CD4-positive, alpha-beta T cell treated with Interleukin-21 for 1 hour (primary cell): Measurements from ENCODE around the gene INSIG2.

Experiments
- DNase-seq: peaks from one replicate; pipeline ENCODE4 v3.0.0-alpha.2; 2020

INSIG2 gene

DNA sequence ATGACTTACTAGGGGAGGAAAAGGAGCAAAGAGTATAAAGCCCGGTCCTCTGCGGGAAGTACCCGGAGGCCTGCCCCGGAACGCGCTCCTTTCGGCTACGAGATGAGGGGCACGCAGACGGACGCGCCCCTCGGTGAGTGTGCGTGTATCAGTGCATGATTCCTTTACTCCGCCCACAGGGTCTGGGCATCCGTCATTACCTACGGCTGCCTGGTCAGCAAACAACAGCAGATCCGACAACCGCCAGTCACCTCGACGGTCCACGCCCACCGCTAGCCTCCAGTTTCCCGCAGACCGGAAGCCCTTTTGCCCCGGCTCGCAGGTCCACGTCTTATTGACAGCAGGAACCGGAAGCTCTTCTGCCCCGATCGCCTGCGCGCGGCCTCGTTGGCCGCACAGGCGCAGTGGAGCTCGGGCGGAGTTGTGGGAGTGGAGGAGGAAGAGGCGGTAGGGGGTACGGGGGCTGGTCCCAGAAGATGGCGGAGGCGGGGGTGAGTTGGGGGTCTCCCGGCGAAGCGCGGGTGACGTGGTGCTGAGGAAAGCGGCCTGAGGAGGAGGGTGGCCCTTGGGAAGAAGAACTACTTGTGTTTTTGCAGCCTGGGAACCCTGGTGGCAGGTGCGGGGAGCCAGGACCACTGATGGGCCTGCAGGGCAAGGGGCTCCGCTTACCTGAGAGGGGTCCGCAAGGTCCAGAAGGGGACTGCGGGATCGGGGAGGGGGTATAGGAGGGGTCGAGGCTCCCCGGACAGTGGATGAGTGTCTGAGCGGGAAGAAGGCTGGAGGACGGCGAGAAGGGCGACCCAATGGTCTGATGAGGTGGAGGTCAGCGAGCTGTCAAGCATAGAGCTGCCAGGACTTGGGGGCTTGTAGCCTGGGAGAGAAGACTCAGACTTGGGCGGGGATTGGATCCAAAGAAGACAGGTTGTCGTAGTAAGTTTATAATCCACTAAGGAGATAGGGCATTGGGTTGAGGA is at the start of gene INSIG2:
TSS of gene INSIG2 (plus strand) at position 421 of the 974 bp plus-strand sequence. CDS start 8,086 bp downstream, outside the sequence.
- DNase-seq = peak; percentile 93

DNA sequence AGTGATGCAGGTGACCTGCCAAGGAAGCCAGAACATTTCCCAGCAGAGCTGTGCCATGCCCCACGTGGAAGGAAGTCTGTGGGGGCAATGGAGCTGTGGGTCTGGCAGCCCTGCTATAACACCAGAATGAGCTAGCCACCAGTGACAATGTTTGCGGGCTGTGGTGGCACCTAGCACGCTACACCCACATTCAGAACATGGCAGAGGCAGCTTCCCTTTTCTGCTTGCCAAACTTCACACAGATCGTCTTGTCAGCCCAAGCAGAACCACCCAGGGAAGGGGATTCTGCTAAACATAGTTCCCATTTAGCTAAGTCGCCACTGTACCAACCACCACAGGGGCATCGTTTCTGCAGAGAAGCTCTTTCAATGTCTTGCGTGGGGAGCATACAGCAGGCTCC is 47.4 kb upstream of the INSIG2 start:
- no peak for DNase-seq

DNA sequence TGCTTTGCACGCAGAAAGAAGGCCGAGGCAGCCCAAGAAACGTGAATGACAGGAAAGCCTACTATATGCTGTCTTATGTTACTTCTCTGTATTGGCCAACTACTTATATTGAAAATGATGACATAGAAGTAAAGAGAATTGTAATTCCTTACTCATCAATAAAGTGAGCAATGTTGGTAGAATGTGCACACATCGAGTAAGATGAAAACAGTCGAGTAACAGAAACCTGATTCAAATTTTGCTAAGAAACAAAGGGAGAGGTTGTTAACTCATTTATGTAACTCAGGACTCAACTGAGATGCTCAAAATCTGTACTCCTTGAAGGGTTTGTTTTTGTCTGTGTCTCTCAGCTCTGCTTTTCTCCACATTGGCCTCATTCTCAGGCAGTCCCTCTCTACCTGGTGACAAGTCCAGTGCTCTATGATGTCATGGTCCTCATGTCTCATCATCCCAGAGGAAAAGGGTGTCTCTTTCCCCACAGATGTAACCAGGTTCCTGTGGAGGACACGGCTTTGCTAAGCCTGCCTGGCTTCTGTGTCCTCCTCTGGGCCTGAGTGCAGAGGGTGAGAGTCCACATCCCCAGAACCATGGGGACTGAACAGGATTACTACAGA is 44.1 kb upstream of the INSIG2 start:
- no peak for DNase-seq

GRCh38 chr2:118044854-118045253 is 43.4 kb upstream of the INSIG2 start:
- DNase-seq = no peak

GRCh38 chr2:118045286-118045685 is 43.0 kb upstream of the INSIG2 start:
- DNase-seq = no peak

GRCh38 chr2:118046634-118047210 is 41.5 kb upstream of the INSIG2 start:
- DNase-seq = peak; percentile 38

- DNase-seq = no peak
Observed at GRCh38 chr2:118047380-118047826, 40.9 kb upstream of the INSIG2 start.

GRCh38 chr2:118048401-118048800 is 39.9 kb upstream of the INSIG2 start:
- DNase-seq = no peak

DNA sequence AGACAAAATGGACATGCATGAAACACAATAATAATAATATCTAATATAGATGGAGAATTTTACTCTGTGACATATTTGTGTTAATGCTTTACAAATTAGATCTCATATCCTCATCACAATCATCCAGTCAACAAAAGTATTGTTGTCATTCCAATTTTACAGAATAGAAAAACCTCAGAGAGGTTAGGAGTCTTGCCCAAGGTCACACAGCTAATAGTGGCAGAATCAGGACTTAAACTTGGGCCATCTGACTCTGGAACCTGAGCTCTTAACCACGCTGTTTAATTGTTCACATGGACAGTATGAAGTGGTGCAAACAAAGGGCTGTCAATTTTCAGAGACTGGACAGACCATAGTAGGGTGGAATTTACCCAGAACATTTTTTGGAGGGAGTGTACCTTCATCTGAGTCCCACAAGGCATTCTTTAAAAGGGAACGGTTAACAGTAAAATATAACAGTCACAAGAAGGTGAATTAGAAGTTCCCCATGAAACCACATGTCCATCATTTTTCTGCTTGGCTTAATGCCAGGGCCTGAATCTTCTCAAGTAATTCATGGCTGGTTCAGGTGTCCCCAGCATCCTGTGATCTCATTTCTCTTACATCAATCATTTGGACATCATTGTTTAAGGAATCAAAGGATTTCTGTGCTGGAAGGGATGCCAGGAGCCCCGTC is 39.0 kb upstream of the INSIG2 start:
- no peak for DNase-seq

- DNase-seq = no peak
Observed at GRCh38 chr2:118049816-118050140, 38.5 kb upstream of the INSIG2 start.

GRCh38 chr2:118050386-118050785 is 37.9 kb upstream of the INSIG2 start:
- no peak for DNase-seq

DNA sequence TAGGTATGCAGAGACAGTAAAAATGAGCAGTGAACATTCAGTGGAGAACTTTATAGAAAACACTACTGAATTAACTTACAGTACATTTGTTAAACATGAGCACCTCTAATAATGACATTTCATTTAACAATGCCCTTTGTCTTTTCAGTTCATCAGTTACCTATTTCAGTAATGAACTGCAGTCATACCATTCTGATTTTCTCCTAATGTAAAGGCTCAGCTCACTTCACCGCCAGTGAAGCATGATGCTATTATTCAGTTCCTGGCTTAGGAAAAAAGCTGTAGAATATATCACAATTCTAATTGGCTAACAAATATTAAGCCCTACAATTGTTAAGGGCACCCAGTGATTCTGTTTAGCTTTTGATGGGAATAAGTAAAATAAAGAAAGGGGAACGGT is 37.3 kb upstream of the INSIG2 start:
- DNase-seq = no peak

DNA sequence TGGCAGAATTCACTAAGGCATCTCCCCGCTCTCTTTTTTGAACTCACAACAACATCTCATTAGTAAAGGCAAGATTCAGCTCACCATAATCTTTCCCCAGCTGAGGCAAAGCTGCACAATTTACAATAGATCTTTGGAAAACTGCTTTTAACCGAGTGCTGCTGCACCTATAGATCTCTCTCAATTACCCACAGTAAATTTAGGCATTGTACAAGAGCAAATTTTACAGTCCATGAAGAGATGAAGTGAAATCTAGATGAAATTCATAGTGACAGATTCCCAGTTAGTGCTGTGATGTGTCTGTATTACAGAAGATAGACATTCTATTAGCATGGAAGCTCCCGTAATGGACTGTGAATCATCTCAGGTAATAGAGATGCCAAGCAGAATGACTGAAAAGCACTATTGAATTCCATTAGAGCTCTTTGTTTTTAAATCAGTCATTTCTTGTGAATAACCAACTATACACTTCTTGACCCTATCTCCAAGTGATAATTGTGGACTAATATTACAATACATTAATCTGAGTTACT is 36.4 kb upstream of the INSIG2 start:
- DNase-seq = no peak

DNA sequence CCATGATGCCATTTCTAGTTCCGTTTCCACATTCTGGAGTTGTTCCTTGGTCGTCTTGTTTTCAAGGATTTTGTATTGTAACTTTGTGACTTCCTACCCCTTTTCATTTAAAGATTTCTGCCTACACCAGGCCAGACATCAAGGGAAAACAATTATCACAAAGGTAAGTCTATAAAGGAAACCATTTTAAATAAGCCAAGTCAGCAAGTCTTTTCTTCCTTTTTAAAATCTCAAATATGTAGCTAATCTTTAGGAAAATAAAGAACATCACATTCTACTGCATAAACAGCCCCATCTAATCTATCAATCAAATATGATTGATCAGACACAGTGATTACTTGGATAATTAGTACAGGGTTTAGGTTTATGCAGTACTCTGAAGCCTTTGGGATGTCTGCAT is 35.8 kb upstream of the INSIG2 start:
- DNase-seq = no peak

- no peak for DNase-seq
Observed at GRCh38 chr2:118053681-118054080, 34.6 kb upstream of the INSIG2 start.

DNA sequence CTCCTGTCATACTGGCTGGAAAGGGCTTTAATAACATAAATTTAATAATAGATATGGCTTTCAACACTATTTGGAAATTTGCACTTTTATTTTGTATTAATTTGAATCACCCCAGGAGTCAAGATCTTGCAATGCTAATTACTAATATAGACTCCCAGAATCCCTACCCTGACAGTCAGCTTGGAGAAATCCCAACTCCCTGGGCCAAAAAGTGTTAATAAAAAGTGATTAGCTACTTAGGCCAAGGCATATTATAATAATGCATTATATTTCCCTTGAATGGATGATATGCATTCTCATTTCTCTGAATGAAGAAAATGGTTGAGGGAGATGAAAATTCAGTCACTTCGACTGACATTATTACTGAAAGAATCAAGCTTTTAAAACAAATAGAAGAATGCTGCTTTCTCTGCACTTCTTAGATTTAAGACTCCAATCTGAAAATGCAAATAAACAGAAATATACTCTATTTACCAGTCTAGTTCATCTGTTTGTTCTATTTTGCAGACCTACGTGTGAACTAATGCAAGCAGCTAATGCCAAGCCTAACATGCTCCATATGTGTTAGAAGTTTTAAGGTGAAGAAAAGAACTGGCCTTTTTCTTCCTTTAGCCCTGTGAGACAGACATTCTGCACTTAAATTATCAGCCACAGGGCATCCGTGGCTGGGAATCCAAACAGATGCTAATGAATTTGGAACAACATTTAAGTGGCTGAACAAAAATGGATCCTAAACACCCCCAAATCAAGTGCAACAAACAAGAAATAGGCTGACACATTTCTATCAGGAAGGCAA is 33.9 kb upstream of the INSIG2 start:
- no peak for DNase-seq

GRCh38 chr2:118055512-118056164 is 32.6 kb upstream of the INSIG2 start:
- DNase-seq = no peak

DNA sequence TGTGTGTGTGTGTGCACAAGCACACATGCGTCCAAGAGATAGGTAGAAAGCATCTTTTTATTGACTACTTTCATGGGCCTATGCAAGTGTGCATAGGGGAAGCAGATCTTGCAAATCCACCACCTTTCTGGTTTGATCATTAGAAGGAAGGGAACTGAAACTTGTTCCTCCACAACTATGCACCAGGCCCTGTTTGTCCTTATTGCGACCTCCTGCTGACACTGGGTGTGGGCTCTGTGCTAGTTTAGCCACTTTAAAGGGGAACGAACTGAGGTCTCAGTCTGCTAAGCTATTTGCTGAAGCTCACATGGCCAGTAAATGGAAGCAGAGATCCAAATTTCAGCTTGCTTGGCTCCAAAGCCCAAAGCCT is 32.1 kb upstream of the INSIG2 start:
- DNase-seq = peak; percentile 2

GRCh38 chr2:118056801-118057200 is 31.5 kb upstream of the INSIG2 start:
- no peak for DNase-seq

DNA sequence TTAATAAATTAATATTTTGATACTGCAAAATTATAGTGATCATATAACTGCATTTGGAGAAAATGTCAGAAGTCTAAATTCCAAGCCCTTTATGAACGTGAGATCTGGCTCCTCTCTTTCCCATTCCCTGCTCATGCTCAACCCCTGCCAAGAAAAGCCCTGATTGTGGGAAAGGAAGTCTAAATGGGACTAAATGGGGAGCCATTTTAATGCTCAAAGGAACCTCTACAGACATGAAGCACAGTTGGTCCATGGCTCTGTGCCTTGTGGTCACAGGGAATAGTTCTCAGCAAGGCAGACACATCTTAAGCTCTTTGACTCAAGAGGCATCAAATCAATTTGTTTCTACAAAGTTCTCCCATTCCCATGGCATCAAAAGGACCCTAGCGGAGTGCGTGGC is 29.3 kb upstream of the INSIG2 start:
- DNase-seq = no peak

DNA sequence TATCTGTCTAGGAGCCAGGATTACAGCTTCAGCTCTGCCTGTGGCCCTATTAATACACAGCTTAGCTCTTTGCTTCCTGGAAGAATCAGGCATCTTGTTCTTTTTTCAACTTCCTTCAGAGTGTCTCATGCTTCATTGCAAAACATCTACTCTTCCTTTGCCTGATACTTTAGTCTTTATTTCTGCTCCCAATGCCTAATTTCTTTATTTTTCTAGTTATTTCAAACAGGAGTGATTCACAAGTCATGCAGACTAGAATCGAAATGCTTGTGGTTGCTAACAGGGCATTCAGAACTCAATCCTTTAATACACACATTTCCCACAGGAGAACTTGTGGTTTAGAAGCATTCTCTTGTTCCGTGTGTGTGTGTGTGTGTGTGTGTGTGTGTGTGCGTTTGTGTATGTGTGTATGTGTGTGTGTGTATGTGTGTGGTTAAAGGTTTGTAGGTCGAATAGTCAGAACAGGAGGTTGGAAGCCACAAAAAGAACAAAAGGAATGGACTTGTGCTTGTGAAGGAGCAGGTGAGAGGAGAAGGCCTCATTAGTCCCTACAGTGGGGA is 28.3 kb upstream of the INSIG2 start:
- DNase-seq = no peak
